HEK293 (cell line): ENCODE data around the gene HSD17B1.

Source experiments
- CTCF ChIA-PET: fragments of 350-600 bp; formaldehyde crosslinking; extraction: SDS; loops from one replicate; lab custom pipeline; 2021; ENCODE audit warnings: antibody characterized with exemption; lab: Yijun Ruan, JAX
- POLR2A ChIA-PET: fragments of 300-600 bp; formaldehyde crosslinking; extraction: SDS; loops from one replicate; lab custom pipeline; 2020; ENCODE audit warnings: antibody characterized with exemption, inconsistent platforms; lab: Yijun Ruan, JAX
- H3K27ac ChIP-seq: fragments of 200-500 bp; sonication (Bioruptor generic); 2 replicates; pipeline ENCODE4 v1.5.1; 2014; ENCODE audit warnings: low read depth, low read length, control low read depth, inconsistent platforms; ENCODE audit errors: extremely low read depth
- H3K36me3 ChIP-seq, 2 experiments: fragments of 200-500 bp in 1 of 2; sonication (Bioruptor generic) in 1 of 2; 1 replicate in 1 of 2; 2 replicates in 1 of 2; pipeline ENCODE4 v1.5.1; 2014 to 2017; ENCODE audit warnings: inconsistent platforms in 2 of 2, low read length in 2 of 2; ENCODE audit not compliant: control insufficient read depth in 2 of 2, insufficient read depth in 1 of 2
- H3K4me1 ChIP-seq: fragments of 200-500 bp; sonication (Bioruptor generic); 2 replicates; pipeline ENCODE4 v1.5.1; 2014; ENCODE audit warnings: mild to moderate bottlenecking, low read length, inconsistent platforms; ENCODE audit not compliant: control insufficient read depth, insufficient read depth
- H3K4me3 ChIP-seq: 2 replicates; pipeline ENCODE4 v1.5.1; 2011; ENCODE audit warnings: low read depth, mild to moderate bottlenecking, control low read depth, low read length, moderate library complexity
- H3K9me3 ChIP-seq: fragments of 200-500 bp; sonication (Bioruptor generic); 2 replicates; pipeline ENCODE4 v1.5.1; 2014; ENCODE audit warnings: low read depth, low read length, inconsistent platforms; ENCODE audit not compliant: control insufficient read depth, insufficient read depth
- INSM2 ChIP-seq: fragments of 450-650 bp; formaldehyde crosslinking; IDR thresholded peaks from 2 replicates; pipeline ENCODE4 v1.5.1; 2016; ENCODE audit warnings: missing biosample characterization, missing genetic modification characterization
- PBX3 ChIP-seq: sonication (generic); formaldehyde crosslinking; IDR thresholded peaks from 2 replicates; pipeline ENCODE4 v1.8.1; 2022; ENCODE audit warnings: mild to moderate bottlenecking, moderate library complexity, missing genetic modification reagents
- PRDM10 ChIP-seq: fragments of 450-650 bp; formaldehyde crosslinking; IDR thresholded peaks from 2 replicates; pipeline ENCODE4 v1.5.1; 2016; ENCODE audit warnings: missing biosample characterization, missing genetic modification characterization
- SALL2 ChIP-seq: fragments of 450-650 bp; formaldehyde crosslinking; IDR thresholded peaks from 2 replicates; pipeline ENCODE4 v1.5.0; 2017; ENCODE audit warnings: missing biosample characterization, mild to moderate bottlenecking, missing genetic modification characterization, borderline replicate concordance
- ZFP69B ChIP-seq: fragments of 450-650 bp; formaldehyde crosslinking; IDR thresholded peaks from 2 replicates; pipeline ENCODE4 v1.5.1; 2016; ENCODE audit warnings: missing biosample characterization, missing genetic modification characterization
- ZNF18 ChIP-seq: fragments of 450-650 bp; formaldehyde crosslinking; IDR thresholded peaks from 2 replicates; pipeline ENCODE4 v1.5.1; 2016; ENCODE audit warnings: missing biosample characterization, missing genetic modification characterization
- ZNF2 ChIP-seq: fragments of 450-650 bp; formaldehyde crosslinking; IDR thresholded peaks from 2 replicates; pipeline ENCODE4 v1.5.1; 2016; ENCODE audit warnings: missing biosample characterization, missing genetic modification characterization
- ZNF221 ChIP-seq: fragments of 450-650 bp; formaldehyde crosslinking; IDR thresholded peaks from 2 replicates; pipeline ENCODE4 v1.5.1; 2017; ENCODE audit warnings: missing biosample characterization, missing genetic modification characterization, borderline replicate concordance
- ZNF426 ChIP-seq: fragments of 450-650 bp; formaldehyde crosslinking; IDR thresholded peaks from 2 replicates; pipeline ENCODE4 v1.5.1; 2017; ENCODE audit warnings: missing biosample characterization, missing genetic modification characterization, mild to moderate bottlenecking, inconsistent platforms, moderate library complexity
- ZNF473 ChIP-seq: fragments of 450-650 bp; formaldehyde crosslinking; IDR thresholded peaks from 2 replicates; pipeline ENCODE4 v1.5.1; 2017; ENCODE audit warnings: missing biosample characterization, missing genetic modification characterization
- ZNF544 ChIP-seq: fragments of 450-650 bp; formaldehyde crosslinking; IDR thresholded peaks from 2 replicates; pipeline ENCODE4 v1.5.0; 2017; ENCODE audit warnings: missing biosample characterization, missing genetic modification characterization
- ZNF549 ChIP-seq: fragments of 450-650 bp; IDR thresholded peaks from 2 replicates; pipeline ENCODE4 v1.5.1; 2018; ENCODE audit warnings: missing biosample characterization, missing genetic modification characterization, mild to moderate bottlenecking, inconsistent platforms, moderate library complexity
- ZNF585B ChIP-seq: fragments of 450-650 bp; formaldehyde crosslinking; IDR thresholded peaks from 2 replicates; pipeline ENCODE4 v1.5.1; 2016; ENCODE audit warnings: missing biosample characterization, missing genetic modification characterization
- ZNF747 ChIP-seq: fragments of 450-650 bp; formaldehyde crosslinking; IDR thresholded peaks from 2 replicates; pipeline ENCODE4 v1.5.1; 2016; ENCODE audit warnings: missing biosample characterization, missing genetic modification characterization
- ZSCAN16 ChIP-seq: fragments of 450-650 bp; formaldehyde crosslinking; IDR thresholded peaks from 2 replicates; pipeline ENCODE4 v1.5.1; 2016; ENCODE audit warnings: missing biosample characterization, missing genetic modification characterization

The HSD17B1 gene

GRCh38 chr17:42526031-42526444, 26.7 kb upstream of the HSD17B1 start:
- peaks cover 0 to 21% of the 10 kb centered on the region in 2 experiments; a peak in 1 of 3 replicates for H3K36me3 ChIP-seq
- ChIA-PET CTCF (interaction anchor here (0.6 to 3.6 kb wide), 7 partner anchors 19 to 218 kb away, joined by 3 to 40 read pairs (median 3); no protein-coding TSS in a partner anchor), POLR2A (no interaction called here)
- H3K4me1 ChIP-seq: peaks cover 12% of the 10 kb centered on the region
- H3K9me3 ChIP-seq: no peaks in the 10 kb centered on the region
- H3K4me3 ChIP-seq: no peak overlapping the region
- no peak overlapping the region for H3K27ac ChIP-seq
- TF ChIP-seq INSM2 (tag by site-specific recombination) (no peak), PRDM10 (tag by site-specific recombination) (peak; percentile 47)

GRCh38 chr17:42527932-42528331, 24.8 kb upstream of the HSD17B1 start:
- no peaks in the 10 kb centered on the region for H3K9me3 ChIP-seq
- ChIA-PET CTCF (interaction anchor here (0.6 to 3.6 kb wide), 46 partner anchors 8 to 771 kb away, joined by 3 to 40 read pairs (median 4); partner anchors contain the start of genes CAVIN1, NAGLU and PSMC3IP), POLR2A (interaction anchor here (0.5 to 1.4 kb wide), 7 partner anchors 8 to 139 kb away, joined by 3 to 10 read pairs (median 3); partner anchors contain the start of genes CAVIN1 and NAGLU)
- H3K27ac ChIP-seq: no peak overlapping the region
- H3K4me1 ChIP-seq: peaks cover 15% of the 10 kb centered on the region
- TF ChIP-seq ZSCAN16 (tag by site-specific recombination) (peak; percentile 76), ZNF2 (tag by site-specific recombination) (no peak)
- H3K36me3 ChIP-seq: peaks cover 0 to 2% of the 10 kb centered on the region in 2 experiments; a peak in 1 of 3 replicates
- no peak overlapping the region for H3K4me3 ChIP-seq

GRCh38 chr17:42529061-42529460, 23.7 kb upstream of the HSD17B1 start:
- POLR2A ChIA-PET: interaction anchor here (0.6 kb wide), 1 partner anchor 956 kb away, joined by 6 read pairs; no protein-coding TSS in a partner anchor
- Histone ChIP-seq H3K9me3 (no peaks in the 10 kb centered on the region), H3K4me3 (no peak overlapping the region), H3K4me1 (peaks cover 15% of the 10 kb centered on the region), H3K27ac (no peak overlapping the region), H3K36me3 (no peaks in the 10 kb centered on the region)
- CTCF ChIA-PET: interaction anchor here (0.7 to 3.4 kb wide), 6 partner anchors 9 to 206 kb away, joined by 3 to 22 read pairs (median 6); no protein-coding TSS in a partner anchor
- TF ChIP-seq ZNF18 (tag by site-specific recombination) (no peak), ZNF473 (no peak), PBX3 (CRISPR knock-in tag) (no peak), ZNF544 (tag by site-specific recombination) (no peak), ZNF221 (tag by site-specific recombination) (no peak), ZNF585B (no peak), SALL2 (tag by site-specific recombination) (no peak), ZNF549 (tag by site-specific recombination) (no peak), INSM2 (tag by site-specific recombination) (no peak), ZNF747 (tag by site-specific recombination) (no peak), ZFP69B (tag by site-specific recombination) (no peak), ZNF426 (tag by site-specific recombination) (no peak)
